Activated T-cell treated with anti-CD3 and anti-CD28 coated beads for 1 hour (primary cell): Measurements from ENCODE around the gene CCDC50.

Experiments used
- DNase-seq: peaks from one replicate; pipeline ENCODE4 v3.0.0-alpha.2; 2020; ENCODE audit warnings: low read depth

The CCDC50 gene

DNA sequence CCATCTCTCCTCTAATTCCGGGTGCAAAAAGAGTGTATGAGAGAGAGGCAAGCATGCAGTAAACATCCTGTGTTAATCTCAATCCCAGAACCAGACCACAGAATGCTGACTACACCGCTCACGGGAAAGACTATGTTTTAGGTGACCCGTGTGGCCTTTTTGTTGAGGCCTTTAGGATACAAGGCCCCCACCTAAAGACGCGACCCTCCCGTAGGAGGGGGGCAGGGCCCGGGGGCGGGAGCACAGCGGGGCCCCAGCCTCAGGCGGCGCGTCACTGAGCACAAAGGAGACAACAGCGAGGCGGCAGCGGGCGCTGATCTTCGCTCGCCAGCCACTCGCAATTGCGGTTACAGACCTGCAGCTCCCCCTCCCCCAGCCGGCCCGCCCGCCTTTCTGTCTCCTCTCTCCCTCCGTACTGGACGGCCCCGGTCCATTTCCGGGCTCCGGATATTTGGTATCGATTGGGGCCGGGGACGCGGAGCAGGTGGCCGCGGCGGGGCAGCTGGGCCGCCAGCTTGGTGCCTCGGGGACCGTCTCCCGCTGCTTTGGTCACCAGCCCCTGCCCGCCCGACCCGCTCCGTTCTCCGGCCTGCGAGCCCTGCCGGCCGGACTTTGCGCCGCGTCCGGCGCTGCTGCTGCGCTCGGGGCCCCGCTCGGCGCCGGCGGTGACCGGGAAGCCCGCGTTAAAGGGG lies at the start of gene CCDC50:
TSS of gene CCDC50 (plus strand) at position 433 of the 692 bp plus-strand sequence. CDS start 281 bp downstream, outside the sequence.
- DNase-seq = no peak

DNA sequence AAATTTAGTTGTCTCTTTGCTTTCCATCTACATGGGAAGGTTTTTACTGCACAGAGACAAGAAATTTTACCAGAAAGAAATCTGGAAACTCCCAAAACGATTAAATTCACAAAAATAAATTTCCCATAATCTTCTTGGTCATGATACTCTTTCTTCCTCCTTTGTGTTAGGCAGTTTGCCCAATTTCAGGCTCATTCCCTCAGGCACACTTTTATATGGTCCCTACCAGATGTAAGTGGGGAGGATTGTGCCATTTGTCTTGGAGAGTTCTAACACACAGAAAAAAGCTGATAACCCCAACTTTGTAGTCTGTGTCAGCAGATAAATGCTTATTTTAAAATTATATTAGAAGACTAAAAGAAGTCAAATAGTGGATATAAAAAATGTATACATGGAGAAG lies 49.1 kb upstream of the CCDC50 start:
- DNase-seq = no peak

- no peak for DNase-seq
These were observed 48.3 kb upstream of the CCDC50 start for GRCh38 chr3:191280882-191281281.

DNA sequence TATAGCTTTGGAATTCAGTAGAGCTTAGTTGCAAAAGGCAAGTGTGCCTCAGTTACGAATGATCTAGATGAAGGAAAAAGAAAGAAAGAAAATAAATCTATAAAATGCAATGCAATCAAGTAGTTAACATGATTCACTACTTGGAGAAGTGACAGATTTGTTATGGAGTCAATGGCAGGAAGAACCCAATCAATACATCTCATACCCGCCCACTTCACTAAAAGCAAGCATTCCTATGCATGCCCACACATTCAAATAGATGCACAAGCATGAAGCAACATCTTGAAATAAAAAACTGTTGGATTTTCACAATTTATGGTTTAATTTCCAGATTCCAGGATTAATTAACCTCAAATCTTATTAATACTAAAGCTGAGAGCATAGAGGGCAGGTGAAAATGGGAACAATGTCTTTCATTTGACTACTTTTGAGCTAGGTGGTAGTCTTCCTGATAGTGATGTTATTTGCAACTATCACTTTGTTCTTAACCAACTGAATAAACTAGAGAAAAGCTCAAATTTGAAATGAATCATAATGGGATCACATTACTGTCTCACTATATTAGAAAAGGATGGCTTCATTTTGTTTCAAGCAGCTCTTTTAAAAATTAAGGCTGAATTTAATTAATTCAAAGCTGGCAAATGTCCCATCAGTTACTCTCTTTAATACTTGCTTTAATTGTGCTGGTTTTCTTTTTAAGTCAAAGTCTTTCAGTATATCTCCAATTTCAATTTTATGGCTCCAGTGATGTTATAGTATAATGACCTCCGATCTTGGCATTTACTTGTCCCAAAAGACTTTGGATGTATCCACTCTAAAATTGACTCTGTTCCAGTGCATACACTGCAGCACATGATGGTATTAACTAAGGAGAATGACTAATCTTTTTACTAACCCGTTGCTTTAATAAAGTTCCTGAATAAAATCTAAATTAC lies 46.7 kb upstream of the CCDC50 start:
- DNase-seq = no peak

GRCh38 chr3:191283400-191283799 lies 45.8 kb upstream of the CCDC50 start:
- no peak for DNase-seq

DNA sequence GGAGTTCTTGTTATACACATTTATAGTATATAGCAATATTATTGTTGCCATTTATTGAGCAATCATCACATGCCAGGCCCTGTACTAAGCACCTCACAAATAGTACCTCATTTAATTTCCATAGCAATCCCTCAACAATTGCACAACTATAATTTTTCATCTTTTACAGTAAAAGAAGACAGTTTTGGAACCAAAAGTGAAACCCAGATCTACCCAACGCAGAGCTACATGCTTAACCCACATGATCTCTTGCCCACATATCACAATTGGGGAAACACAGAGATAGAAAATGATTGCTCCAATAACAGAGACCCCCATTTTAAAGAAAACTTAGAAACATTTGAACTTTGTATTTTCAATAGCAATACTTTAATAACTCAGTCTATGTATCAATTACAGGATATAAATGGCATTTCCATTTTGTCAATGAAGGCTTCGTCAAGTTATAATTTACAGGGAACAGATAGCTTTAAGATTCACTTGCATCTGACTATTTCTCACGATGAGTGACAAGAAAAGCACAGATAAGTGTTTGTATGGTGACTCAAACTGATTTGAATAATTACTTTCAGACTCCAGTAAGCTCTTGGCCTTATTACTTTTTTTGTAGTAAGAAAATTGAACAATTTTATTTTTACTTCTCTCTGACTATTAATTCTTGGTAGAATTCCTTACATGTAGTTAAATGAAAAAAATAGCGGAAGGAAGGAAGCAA lies 38.7 kb upstream of the CCDC50 start:
- DNase-seq = no peak

DNA sequence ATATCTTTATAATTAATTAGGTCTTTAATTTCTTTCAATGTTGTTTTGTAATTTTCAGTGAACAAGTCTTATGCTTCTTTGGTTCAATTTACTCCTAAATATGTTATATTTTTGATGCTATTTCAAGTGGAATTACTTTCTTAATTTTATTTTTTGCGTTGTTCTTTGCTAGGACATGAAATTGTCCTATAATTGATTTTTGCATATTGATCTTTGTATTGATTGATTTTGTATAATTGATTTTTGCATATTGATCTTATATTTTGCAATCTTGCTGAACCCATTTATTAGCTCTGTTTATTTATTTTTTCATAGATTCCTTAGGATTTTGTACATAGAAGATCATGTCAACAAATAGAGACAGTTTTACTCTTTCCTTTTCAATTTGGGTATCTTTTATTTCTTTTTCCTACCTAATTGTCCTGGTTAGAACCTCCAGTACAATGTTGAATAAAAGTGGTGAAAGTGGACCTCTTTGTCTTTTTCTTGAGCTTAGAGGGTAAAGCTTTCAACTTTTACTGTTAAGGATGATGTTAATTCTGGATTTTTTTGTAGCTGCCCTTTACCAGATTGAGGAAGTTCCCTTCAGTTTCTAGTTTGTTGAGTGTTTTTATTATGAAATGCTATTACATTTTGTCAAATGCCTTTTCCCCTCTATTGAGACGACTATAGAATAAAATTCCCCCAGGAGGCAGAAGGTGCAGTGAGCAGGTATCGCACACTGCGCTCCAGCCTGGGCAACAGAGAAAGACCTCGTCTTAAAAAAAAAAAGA lies 36.8 kb upstream of the CCDC50 start:
- DNase-seq = no peak

- no peak for DNase-seq
These were observed 34.9 kb upstream of the CCDC50 start for GRCh38 chr3:191294291-191294690.

DNA sequence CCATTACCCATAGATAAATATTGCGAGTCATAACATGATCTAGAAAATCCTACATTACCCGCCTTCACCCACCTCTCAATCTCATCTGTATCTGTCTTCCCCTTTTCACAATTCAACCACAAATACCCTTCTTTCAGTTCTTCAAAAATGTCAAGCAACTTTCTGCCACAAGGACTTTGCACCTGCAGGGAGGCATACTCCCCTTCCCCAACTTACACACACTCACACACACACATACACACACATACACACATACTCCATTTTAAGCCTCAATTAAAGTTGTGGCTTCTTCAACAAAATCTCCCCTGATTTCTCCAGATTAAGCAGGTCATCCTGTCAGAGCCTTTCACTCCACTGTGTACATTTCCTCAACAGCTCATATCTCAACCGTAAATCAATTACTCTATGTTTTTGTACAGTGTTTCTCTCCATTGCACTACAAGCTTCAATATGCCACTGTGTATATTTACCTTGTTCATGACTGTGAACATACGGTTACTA lies 33.1 kb upstream of the CCDC50 start:
- no peak for DNase-seq

GRCh38 chr3:191298846-191299245 lies 30.3 kb upstream of the CCDC50 start:
- no peak for DNase-seq

- DNase-seq = no peak
These were observed 28.8 kb upstream of the CCDC50 start for GRCh38 chr3:191300422-191300821.

DNA sequence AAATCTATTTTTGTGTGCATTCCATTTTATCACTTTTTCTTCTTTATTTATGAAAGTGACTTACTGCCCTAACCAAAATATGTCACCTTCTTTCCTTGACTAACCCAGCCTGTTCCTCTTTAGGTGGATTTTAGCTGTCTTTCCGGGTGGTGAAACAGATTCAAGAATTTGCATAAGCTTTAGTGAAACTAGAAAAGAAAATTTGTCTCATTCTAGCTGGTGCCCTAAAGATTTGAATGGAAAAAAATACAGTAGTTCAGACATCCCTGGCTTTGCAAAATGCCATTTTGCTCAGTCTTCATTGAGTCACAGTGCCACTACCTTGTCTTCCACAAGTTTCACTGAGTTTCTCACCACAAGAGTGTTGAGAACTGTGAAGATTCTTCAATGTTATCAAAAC lies 28.2 kb upstream of the CCDC50 start:
- no peak for DNase-seq

DNA sequence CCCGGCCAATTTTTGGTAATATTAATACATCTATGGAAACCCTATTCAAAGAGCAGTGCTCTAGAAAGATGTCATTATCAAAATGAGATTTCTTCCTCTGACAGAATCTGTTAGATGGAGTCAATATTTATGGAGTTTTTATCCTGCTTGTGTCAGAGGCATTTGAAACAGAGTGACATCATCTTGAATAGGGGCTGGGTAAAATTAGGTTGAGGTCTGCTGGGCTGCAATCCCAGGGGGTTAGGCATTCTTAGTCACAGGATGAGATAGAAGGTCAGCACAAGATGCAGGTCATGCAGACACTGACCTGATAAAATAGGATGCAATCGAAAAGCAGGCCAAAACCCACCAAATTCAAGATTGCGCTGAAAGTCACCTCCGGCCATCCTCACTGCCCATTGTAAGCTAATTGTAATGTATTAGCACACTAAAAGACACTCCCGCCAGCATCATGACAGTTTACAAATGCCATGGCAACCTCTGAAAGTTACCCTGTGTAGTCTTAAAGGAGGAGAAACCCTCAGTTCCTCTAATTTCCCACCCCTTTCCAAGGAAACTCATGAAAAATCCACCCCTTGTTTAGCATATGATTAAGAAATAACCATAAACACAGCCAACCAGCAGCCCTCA lies 27.3 kb upstream of the CCDC50 start:
- DNase-seq = no peak

DNA sequence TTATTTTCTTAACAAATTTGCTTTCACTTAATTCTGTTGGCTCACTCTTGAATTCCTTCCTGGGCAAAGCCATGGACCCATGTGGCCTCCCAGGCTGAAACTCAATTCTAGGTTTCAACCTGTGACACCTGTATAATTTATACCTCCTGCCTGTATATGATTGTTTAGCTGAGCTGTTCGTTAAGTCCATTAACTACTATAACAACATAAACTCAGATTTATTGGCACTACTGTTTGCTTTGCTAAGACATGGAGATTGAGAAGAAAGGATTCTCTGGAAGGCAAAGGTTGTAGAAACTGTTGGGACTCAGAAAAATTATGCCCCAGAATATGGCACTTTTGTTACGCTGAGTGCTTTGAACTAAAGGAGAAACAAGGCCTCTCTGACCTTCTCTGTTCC lies 26.7 kb upstream of the CCDC50 start:
- no peak for DNase-seq

GRCh38 chr3:191303596-191303995 lies 25.6 kb upstream of the CCDC50 start:
- no peak for DNase-seq

GRCh38 chr3:191306428-191306827 lies 22.8 kb upstream of the CCDC50 start:
- DNase-seq = no peak

- DNase-seq = no peak
These were observed 21.9 kb upstream of the CCDC50 start for GRCh38 chr3:191307341-191307740.

DNA sequence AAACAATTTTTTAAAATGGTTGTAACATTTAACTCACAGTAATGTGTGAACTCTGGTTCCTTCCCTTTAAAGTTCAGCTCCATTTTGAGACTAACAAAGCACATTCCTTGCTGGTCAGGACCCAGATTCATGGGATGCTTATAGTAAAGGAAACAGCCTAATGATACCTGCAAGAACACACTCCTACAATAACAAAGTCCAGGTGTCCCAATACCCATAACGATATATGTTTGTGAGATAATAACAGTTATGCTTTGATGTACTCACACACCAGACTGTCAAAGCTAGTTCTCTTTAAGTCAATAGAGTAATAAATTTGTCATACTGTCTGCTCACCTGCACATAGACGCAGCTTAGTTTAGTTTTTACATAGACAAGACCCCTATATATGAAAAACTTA lies 15.9 kb upstream of the CCDC50 start:
- DNase-seq = no peak

DNA sequence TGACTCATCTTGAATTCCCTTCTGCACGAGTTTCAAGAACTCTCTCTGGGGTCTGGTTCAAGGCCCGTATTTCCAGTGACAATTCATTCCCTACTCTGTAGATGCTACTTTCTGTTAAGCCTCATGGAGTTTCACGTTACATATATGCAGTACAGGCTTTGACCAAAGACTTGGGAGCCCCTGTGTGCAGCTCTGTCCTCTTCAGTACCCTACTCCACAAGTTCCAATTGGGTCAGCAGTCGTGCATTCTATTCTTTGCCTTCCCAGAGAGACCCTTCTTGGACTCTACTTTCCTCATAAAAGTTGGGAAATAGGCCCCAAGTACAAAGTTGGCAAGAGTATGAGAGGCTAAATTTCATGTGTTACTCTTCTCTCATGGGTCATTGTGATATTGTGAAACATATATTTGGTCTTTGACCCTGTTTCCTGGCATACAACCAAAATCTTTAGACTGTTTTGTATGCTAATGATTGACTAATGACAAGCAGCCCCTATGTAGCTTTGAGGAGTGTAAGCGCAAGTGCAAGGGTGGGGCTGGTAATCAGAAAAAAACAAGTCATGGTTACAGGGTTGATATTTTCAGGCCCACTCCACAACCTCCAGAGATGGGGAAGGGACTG lies 15.0 kb upstream of the CCDC50 start:
- DNase-seq = no peak

GRCh38 chr3:191316876-191317603 lies 12.2 kb upstream of the CCDC50 start:
- DNase-seq = no peak
